Panc1 (cell line): Measurements from ENCODE around the gene AMOTL1. TPM values are rescaled to one million over a fixed set of nuclear protein-coding genes. Genes with fewer than 3 reads are reported as not detected.

Experiments
- ATAC-seq: fragments of 200-7000 bp; cut with Tn5 transposase; 2 replicates; pipeline ENCODE4 v1.9.1; 2020; ENCODE audit warnings: mild to moderate bottlenecking, moderate library complexity
- BruUV-seq: library from RNA; stranded (reverse); fragments of 400-500 nt; replicated peaks from 2 replicates; lab custom pipeline; 2021; lab: Mats Ljungman, UMichigan
- CTCF ChIA-PET: fragments of 300-600 bp; sonication (Branson Sonifier 250); formaldehyde crosslinking; loops from one replicate; lab custom pipeline; 2022; ENCODE audit warnings: antibody characterized with exemption; lab: Charles Lee
- POLR2A ChIA-PET: fragments of 300-600 bp; sonication (Branson Sonifier 250); formaldehyde crosslinking; loops from one replicate; lab custom pipeline; 2022; ENCODE audit warnings: antibody characterized with exemption; lab: Charles Lee
- DNase-seq: peaks from one replicate; pipeline ENCODE4 v3.0.0-alpha.2; 2010; ENCODE audit warnings: low read depth, low spot score
- H3K27ac ChIP-seq: 2 replicates; pipeline ENCODE4 v1.5.1; 2011; ENCODE audit warnings: mild to moderate bottlenecking, low read length, inconsistent platforms
- H3K27me3 ChIP-seq: fragments of 200-500 bp; sonication (Bioruptor generic); 2 replicates; pipeline ENCODE4 v1.6.0; 2014; ENCODE audit warnings: low read length, inconsistent platforms; ENCODE audit not compliant: control insufficient read depth, insufficient read depth
- H3K36me3 ChIP-seq: fragments of 200-500 bp; sonication (Bioruptor generic); 2 replicates; pipeline ENCODE4 v1.5.1; 2014; ENCODE audit warnings: inconsistent platforms, mild to moderate bottlenecking, low read length, moderate library complexity; ENCODE audit not compliant: control insufficient read depth, insufficient read depth
- H3K4me1 ChIP-seq: 2 replicates; pipeline ENCODE4 v1.5.1; 2011; ENCODE audit warnings: inconsistent platforms, mild to moderate bottlenecking, low read length, moderate library complexity; ENCODE audit not compliant: control insufficient read depth, insufficient read depth
- H3K4me3 ChIP-seq, 2 experiments: 2 replicates each; pipeline ENCODE4 v1.5.1; 2011 to 2012; ENCODE audit warnings: low read depth in 2 of 2, low read length in 2 of 2, mild to moderate bottlenecking in 2 of 2, inconsistent platforms in 1 of 2, moderate library complexity in 1 of 2
- H3K9me3 ChIP-seq: fragments of 200-500 bp; sonication (Bioruptor generic); 2 replicates; pipeline ENCODE4 v1.5.1; 2014; ENCODE audit warnings: low read depth, mild to moderate bottlenecking, inconsistent platforms, low read length, moderate library complexity; ENCODE audit not compliant: control insufficient read depth, insufficient read depth
- POLR2AphosphoS5 ChIP-seq: IDR thresholded peaks from 2 replicates; pipeline ENCODE4 v1.6.1; 2012; ENCODE audit warnings: mild to moderate bottlenecking, low read depth, low read length, moderate library complexity
- SIN3A ChIP-seq: IDR thresholded peaks from 2 replicates; pipeline ENCODE4 v1.6.1; 2012; ENCODE audit warnings: low read depth, mild to moderate bottlenecking, low read length, moderate library complexity, borderline replicate concordance; ENCODE audit not compliant: insufficient read depth
- TCF7L2 ChIP-seq: IDR thresholded peaks from 2 replicates; pipeline ENCODE4 v1.6.1; 2011; ENCODE audit warnings: mild to moderate bottlenecking, low read depth, low read length, inconsistent platforms
- in situ Hi-C: cut with HindIII; loops from 2 replicates; pipeline ENCODE4 v1.10.0; 2016; ENCODE audit warnings: low sequenced_read_pairs, low pct_unique_long_range_greater_than_20kb
- intact Hi-C: fragments of 100-400 bp; cut with micrococcal nuclease; formaldehyde crosslinking; loops from one replicate; pipeline ENCODE4 v1.10.0; 2022; ENCODE audit not compliant: unreplicated experiment
- total RNA-seq: library from RNA; stranded (reverse); gene quantifications from one replicate; pipeline ENCODE4 v1.2.1, GENCODE V29; 2021; ENCODE audit not compliant: unreplicated experiment
- TF ChIP-seq, protein P1 (sequence below), 2 experiments: IDR thresholded peaks; 2 replicates each; pipeline ENCODE4 v1.6.1; 2011 to 2012; ENCODE audit warnings: low read depth in 2 of 2, control low read depth in 1 of 2, low read length in 1 of 2, mild to moderate bottlenecking in 1 of 2, moderate library complexity in 1 of 2; ENCODE audit not compliant: insufficient read depth in 1 of 2
- TF ChIP-seq, protein P2 (sequence below): fragments of 450-650 bp; IDR thresholded peaks from 2 replicates; pipeline ENCODE4 v1.5.1; 2017; ENCODE audit warnings: mild to moderate bottlenecking

Gene AMOTL1
- total RNA-seq, 1 experiment from 2014 or later = 16.0 TPM

DNA sequence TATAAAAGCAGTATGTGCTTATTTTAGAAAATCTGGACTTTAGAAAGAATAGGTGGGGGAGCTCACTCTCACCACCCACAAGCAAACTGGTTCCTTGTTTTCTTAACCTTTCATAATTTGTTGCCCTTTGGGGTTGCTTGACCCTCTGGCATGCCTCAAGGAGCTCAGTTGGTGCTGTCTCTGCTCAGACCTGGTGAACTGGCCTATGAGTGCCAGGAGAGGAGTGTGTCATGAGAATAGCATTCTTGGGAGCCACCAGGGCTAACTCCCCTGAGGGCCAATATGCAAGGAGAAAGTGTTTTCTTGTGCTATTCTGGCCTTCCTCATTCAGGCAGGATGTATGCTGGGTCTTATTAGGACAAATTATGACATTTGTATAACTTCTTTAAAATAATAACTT is 21.0 kb upstream of the AMOTL1 start:
- ATAC-seq = peak; percentile 75
- intact Hi-C loops = no loop called here
- H3K27me3 ChIP-seq = no peaks in the 10 kb centered on the region
- CTCF ChIA-PET = no interaction called here
- POLR2A ChIA-PET = no interaction called here
- H3K36me3 ChIP-seq = no peaks in the 10 kb centered on the region
- H3K9me3 ChIP-seq = no peaks in the 10 kb centered on the region
- BruUV-seq = no TSS peak
- no peak for DNase-seq
- TF ChIP-seq POLR2AphosphoS5 (no peak), SIN3A (no peak), TCF7L2 (no peak)
- TF ChIP-seq, protein P1, sequence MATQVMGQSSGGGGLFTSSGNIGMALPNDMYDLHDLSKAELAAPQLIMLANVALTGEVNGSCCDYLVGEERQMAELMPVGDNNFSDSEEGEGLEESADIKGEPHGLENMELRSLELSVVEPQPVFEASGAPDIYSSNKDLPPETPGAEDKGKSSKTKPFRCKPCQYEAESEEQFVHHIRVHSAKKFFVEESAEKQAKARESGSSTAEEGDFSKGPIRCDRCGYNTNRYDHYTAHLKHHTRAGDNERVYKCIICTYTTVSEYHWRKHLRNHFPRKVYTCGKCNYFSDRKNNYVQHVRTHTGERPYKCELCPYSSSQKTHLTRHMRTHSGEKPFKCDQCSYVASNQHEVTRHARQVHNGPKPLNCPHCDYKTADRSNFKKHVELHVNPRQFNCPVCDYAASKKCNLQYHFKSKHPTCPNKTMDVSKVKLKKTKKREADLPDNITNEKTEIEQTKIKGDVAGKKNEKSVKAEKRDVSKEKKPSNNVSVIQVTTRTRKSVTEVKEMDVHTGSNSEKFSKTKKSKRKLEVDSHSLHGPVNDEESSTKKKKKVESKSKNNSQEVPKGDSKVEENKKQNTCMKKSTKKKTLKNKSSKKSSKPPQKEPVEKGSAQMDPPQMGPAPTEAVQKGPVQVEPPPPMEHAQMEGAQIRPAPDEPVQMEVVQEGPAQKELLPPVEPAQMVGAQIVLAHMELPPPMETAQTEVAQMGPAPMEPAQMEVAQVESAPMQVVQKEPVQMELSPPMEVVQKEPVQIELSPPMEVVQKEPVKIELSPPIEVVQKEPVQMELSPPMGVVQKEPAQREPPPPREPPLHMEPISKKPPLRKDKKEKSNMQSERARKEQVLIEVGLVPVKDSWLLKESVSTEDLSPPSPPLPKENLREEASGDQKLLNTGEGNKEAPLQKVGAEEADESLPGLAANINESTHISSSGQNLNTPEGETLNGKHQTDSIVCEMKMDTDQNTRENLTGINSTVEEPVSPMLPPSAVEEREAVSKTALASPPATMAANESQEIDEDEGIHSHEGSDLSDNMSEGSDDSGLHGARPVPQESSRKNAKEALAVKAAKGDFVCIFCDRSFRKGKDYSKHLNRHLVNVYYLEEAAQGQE (IDR thresholded peaks at IDR 0.05; ENCODE audit: insufficient read depth in 1 of 2, low read depth in 2 of 2, low read length in 1 of 2) = no peak
- TF ChIP-seq, protein P2, sequence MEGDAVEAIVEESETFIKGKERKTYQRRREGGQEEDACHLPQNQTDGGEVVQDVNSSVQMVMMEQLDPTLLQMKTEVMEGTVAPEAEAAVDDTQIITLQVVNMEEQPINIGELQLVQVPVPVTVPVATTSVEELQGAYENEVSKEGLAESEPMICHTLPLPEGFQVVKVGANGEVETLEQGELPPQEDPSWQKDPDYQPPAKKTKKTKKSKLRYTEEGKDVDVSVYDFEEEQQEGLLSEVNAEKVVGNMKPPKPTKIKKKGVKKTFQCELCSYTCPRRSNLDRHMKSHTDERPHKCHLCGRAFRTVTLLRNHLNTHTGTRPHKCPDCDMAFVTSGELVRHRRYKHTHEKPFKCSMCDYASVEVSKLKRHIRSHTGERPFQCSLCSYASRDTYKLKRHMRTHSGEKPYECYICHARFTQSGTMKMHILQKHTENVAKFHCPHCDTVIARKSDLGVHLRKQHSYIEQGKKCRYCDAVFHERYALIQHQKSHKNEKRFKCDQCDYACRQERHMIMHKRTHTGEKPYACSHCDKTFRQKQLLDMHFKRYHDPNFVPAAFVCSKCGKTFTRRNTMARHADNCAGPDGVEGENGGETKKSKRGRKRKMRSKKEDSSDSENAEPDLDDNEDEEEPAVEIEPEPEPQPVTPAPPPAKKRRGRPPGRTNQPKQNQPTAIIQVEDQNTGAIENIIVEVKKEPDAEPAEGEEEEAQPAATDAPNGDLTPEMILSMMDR = no peak
- peaks cover 18% of the 10 kb centered on the region for H3K4me1 ChIP-seq
- in situ Hi-C loops = no loop called here
- no peak overlapping the region for H3K4me3 ChIP-seq
- H3K27ac ChIP-seq = no peak overlapping the region

DNA sequence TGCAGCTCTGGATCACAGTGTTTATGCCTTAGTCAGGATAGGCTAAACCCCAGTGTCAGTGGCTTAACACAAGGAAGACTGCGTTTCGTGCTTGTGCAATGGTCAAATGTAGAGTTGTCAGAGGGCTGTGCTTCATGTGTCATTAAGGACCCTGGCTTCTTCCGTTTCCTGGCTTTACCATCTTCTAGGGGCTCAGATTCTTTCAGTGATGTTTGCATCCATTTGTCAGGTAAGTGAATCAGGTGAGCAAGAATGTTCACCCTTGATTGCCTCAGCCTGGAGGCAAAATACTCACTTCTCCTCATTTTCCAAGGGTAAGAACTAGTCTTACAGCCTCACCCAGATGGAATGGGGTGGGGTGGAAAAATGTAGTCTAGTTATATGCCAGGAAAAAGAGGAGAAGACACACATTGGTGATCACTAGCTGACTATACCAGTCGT is 20.5 kb upstream of the AMOTL1 start:
- no TSS peak for BruUV-seq

More for the DNA sequence above, 20.5 kb upstream of the AMOTL1 start:
- TF ChIP-seq POLR2AphosphoS5 (no peak), SIN3A (no peak), TCF7L2 (no peak)
- TF ChIP-seq, protein P2 = no peak
- TF ChIP-seq, protein P1 (IDR thresholded peaks at IDR 0.05; ENCODE audit: insufficient read depth in 1 of 2, low read depth in 2 of 2, low read length in 1 of 2) = no peak
- Histone ChIP-seq H3K9me3 (no peaks in the 10 kb centered on the region), H3K27me3 (no peaks in the 10 kb centered on the region), H3K4me1 (peaks cover 14% of the 10 kb centered on the region), H3K27ac (peak overlapping the region; percentile 18; the same call in 1 of the 2 replicates), H3K36me3 (no peaks in the 10 kb centered on the region), H3K4me3 (no peak overlapping the region)
- in situ Hi-C loops = no loop called here
- DNase-seq (no peak), ATAC-seq (no peak)
- intact Hi-C loops = no loop called here
- ChIA-PET POLR2A (no interaction called here), CTCF (no interaction called here)
